Astrocyte (in vitro differentiated cells and primary cell): ENCODE measurements around the gene LRRTM4.

Experiments
- CTCF ChIP-seq: IDR thresholded peaks from 2 replicates; pipeline ENCODE4 v1.5.1; 2011; ENCODE audit warnings: low read depth, mild to moderate bottlenecking, inconsistent platforms, low read length, moderate library complexity; ENCODE audit not compliant: insufficient read depth
- EZH2 ChIP-seq: IDR thresholded peaks from 2 replicates; pipeline ENCODE4 v1.6.1; 2012; ENCODE audit warnings: mild to moderate bottlenecking, low read length, inconsistent platforms; ENCODE audit not compliant: insufficient read depth

DNA sequence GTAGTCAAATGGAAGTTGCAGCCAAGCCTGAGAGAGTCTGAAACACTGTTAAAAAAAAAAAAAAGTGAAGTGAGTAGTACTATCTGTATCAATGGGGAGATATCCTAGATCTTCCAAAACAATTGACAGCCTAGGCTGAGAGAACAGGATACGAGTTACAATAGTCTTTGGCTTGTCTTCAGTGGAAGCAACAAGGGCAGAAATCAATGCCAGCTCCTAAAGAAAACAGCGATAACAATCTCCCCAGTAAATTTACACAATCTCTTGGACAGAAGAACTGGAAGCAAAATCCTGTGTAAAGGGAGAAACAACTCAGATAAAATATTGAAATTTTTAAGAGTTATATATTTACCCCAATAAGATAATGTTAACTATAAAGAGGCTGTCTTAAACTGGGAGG, 508.7 kb downstream of the LRRTM4 start:
- TF ChIP-seq CTCF (no peak), EZH2 (no peak)
